GM19023 (cell line): ENCODE measurements around the gene LINC01488.

ENCODE experiments used
- ATAC-seq: cut with Tn5 transposase; IDR thresholded peaks from one replicate; pipeline ENCODE4 v1.9.1; 2021; ENCODE audit warnings: mild to moderate bottlenecking, moderate library complexity; ENCODE audit not compliant: unreplicated experiment

The LINC01488 gene

GRCh38 chr11:69489746-69490365 is 8.4 kb downstream of the LINC01488 start:
- no peak for ATAC-seq

- ATAC-seq = no peak
Observed at GRCh38 chr11:69490516-69490915, 9.1 kb downstream of the LINC01488 start.

- ATAC-seq = no peak
Observed at GRCh38 chr11:69491071-69492031, 9.9 kb downstream of the LINC01488 start.

GRCh38 chr11:69492201-69492991 is 10.9 kb downstream of the LINC01488 start:
- ATAC-seq = no peak

GRCh38 chr11:69493931-69494821 is 12.7 kb downstream of the LINC01488 start:
- ATAC-seq = no peak

- ATAC-seq = no peak
Observed at GRCh38 chr11:69494851-69495250, 13.4 kb downstream of the LINC01488 start.

GRCh38 chr11:69495441-69496201 is 14.2 kb downstream of the LINC01488 start:
- ATAC-seq = no peak

- no peak for ATAC-seq
Observed at GRCh38 chr11:69496202-69496557, 14.7 kb downstream of the LINC01488 start.

GRCh38 chr11:69496631-69497220 is 15.3 kb downstream of the LINC01488 start:
- no peak for ATAC-seq

- ATAC-seq = no peak
Observed at GRCh38 chr11:69497221-69497787, 15.8 kb downstream of the LINC01488 start.

GRCh38 chr11:69498614-69499175 is 17.2 kb downstream of the LINC01488 start:
- ATAC-seq = no peak

GRCh38 chr11:69499186-69499917 is 17.9 kb downstream of the LINC01488 start:
- ATAC-seq = no peak

GRCh38 chr11:69499918-69500284 is 18.4 kb downstream of the LINC01488 start:
- no peak for ATAC-seq

- ATAC-seq = no peak
Observed at GRCh38 chr11:69500285-69501120, 19.0 kb downstream of the LINC01488 start.

- no peak for ATAC-seq
Observed at GRCh38 chr11:69501121-69501489, 19.6 kb downstream of the LINC01488 start.

- ATAC-seq = no peak
Observed at GRCh38 chr11:69501891-69502860, 20.7 kb downstream of the LINC01488 start.
